OCI-LY7 (cell line): ENCODE results near the gene SPOP. TPM values are rescaled to one million over a fixed set of nuclear protein-coding genes. Genes with fewer than 3 reads are reported as not detected.

Experiments used
- BruUV-seq: library from RNA; stranded (reverse); fragments of 400-500 nt; replicated peaks from 2 replicates; lab custom pipeline; 2021; lab: Mats Ljungman, UMichigan
- CTCF ChIA-PET: fragments of 300-600 bp; sonication (Branson Sonifier 250); formaldehyde crosslinking; loops from one replicate; lab custom pipeline; 2022; ENCODE audit warnings: antibody characterized with exemption; ENCODE audit not compliant: unreplicated experiment; lab: Charles Lee
- POLR2A ChIA-PET: fragments of 300-600 bp; sonication (Branson Sonifier 250); formaldehyde crosslinking; loops from one replicate; lab custom pipeline; 2022; ENCODE audit warnings: antibody characterized with exemption; lab: Charles Lee
- DNase-seq: peaks from one replicate; pipeline ENCODE4 v3.0.0-alpha.2; 2015; ENCODE audit warnings: low spot score
- H2AFZ ChIP-seq: fragments of 200-600 bp; sonication (generic), shearing (Covaris generic); 2 replicates; pipeline ENCODE4 v1.6.1; 2014; ENCODE audit warnings: mild to moderate bottlenecking, antibody characterized with exemption, low read length, moderate library complexity
- H3K27ac ChIP-seq: fragments of 200-600 bp; sonication (generic); 2 replicates; pipeline ENCODE4 v1.5.1; 2014; ENCODE audit warnings: mixed run types, low read depth, mild to moderate bottlenecking, moderate library complexity, low read length, inconsistent platforms; ENCODE audit not compliant: poor library complexity, severe bottlenecking
- H3K36me3 ChIP-seq: fragments of 200-600 bp; sonication (generic); 2 replicates; pipeline ENCODE4 v1.6.1; 2014; ENCODE audit warnings: mild to moderate bottlenecking, antibody characterized with exemption, low read length, moderate library complexity, mixed read lengths; ENCODE audit not compliant: insufficient read depth
- H3K4me1 ChIP-seq: fragments of 200-600 bp; sonication (generic); 2 replicates; pipeline ENCODE4 v1.5.1; 2014; ENCODE audit warnings: mild to moderate bottlenecking, low read length; ENCODE audit not compliant: insufficient read depth, poor library complexity, severe bottlenecking
- H3K4me2 ChIP-seq: fragments of 200-600 bp; sonication (generic); 2 replicates; pipeline ENCODE4 v1.6.1; 2014; ENCODE audit warnings: mild to moderate bottlenecking, low read length
- H3K4me3 ChIP-seq: fragments of 200-600 bp; sonication (generic); 2 replicates; pipeline ENCODE4 v1.5.1; 2014; ENCODE audit warnings: mild to moderate bottlenecking, low read depth, low read length; ENCODE audit not compliant: poor library complexity, severe bottlenecking
- H3K79me2 ChIP-seq: fragments of 200-600 bp; sonication (generic); 2 replicates; pipeline ENCODE4 v1.6.1; 2016; ENCODE audit warnings: low read depth, mild to moderate bottlenecking, low read length, moderate library complexity, mixed read lengths; ENCODE audit not compliant: insufficient read depth
- H3K9me2 ChIP-seq: fragments of 200-600 bp; sonication (generic); 2 replicates; pipeline ENCODE4 v1.6.1; 2016; ENCODE audit warnings: mild to moderate bottlenecking, low read length, mixed read lengths; ENCODE audit not compliant: insufficient read depth
- H3K9me3 ChIP-seq: fragments of 200-600 bp; sonication (generic); 2 replicates; pipeline ENCODE4 v1.6.1; 2014; ENCODE audit warnings: mild to moderate bottlenecking, mixed run types, low read length, mixed read lengths
- H4K20me1 ChIP-seq: fragments of 200-600 bp; sonication (generic); 2 replicates; pipeline ENCODE4 v1.6.1; 2014; ENCODE audit warnings: mild to moderate bottlenecking, antibody characterized with exemption, low read length, moderate library complexity, mixed read lengths; ENCODE audit not compliant: insufficient read depth
- CTCF ChIP-seq: fragments of 200-600 bp; sonication (generic); conservative IDR thresholded peaks from 2 replicates; pipeline ENCODE4 v1.5.1; 2014; ENCODE audit warnings: mild to moderate bottlenecking, antibody characterized with exemption, low read length, moderate library complexity, mixed read lengths
- EZH2phosphoT487 ChIP-seq: fragments of 200-600 bp; sonication (generic); IDR thresholded peaks from 2 replicates; pipeline ENCODE4 v1.6.1; 2018; ENCODE audit warnings: low read depth, borderline replicate concordance, mild to moderate bottlenecking, mixed run types, antibody characterized with exemption, low read length, moderate library complexity, mixed read lengths
- intact Hi-C: fragments of 100-400 bp; cut with micrococcal nuclease; formaldehyde crosslinking; loops from one replicate; pipeline ENCODE4 v1.10.0; 2022; ENCODE audit not compliant: unreplicated experiment
- total RNA-seq, 2 experiments: library from RNA; depleted of rRNA in 1 of 2; stranded (reverse); fragments of >200 nt in 1 of 2; shearing (Covaris generic) in 1 of 2; gene quantifications; 2 replicates each; pipeline ENCODE4 v1.2.3, GENCODE V29; 2014 to 2022

The SPOP gene
- total RNA-seq, 2 experiments from 2014 or later = 37.8 to 69.0 TPM

GRCh38 chr17:49715717-49716279 lies 37.9 kb upstream of the SPOP start:
- Histone ChIP-seq H2AFZ (no peak overlapping the region), H3K9me3 (no peaks in the 10 kb centered on the region), H3K27ac (no peak overlapping the region), H3K36me3 (peaks cover 95% of the 10 kb centered on the region), H3K4me1 (no peaks in the 10 kb centered on the region), H3K9me2 (no peaks in the 10 kb centered on the region), H3K4me2 (no peak overlapping the region), H3K4me3 (no peak overlapping the region), H4K20me1 (no peaks in the 10 kb centered on the region; the same call in 1 of the 2 replicates), H3K79me2 (no peaks in the 10 kb centered on the region)
- ChIA-PET POLR2A (interaction anchor here (1.0 to 1.1 kb wide), 2 partner anchors 32 to 48 kb away, joined by 3 read pairs; partner anchors contain the start of gene FAM117A), CTCF (no interaction called here)
- BruUV-seq = no TSS peak
- no peak for DNase-seq
- intact Hi-C loops = no loop called here
- TF ChIP-seq CTCF = no peak
- TF ChIP-seq EZH2phosphoT487 = no peak

DNA sequence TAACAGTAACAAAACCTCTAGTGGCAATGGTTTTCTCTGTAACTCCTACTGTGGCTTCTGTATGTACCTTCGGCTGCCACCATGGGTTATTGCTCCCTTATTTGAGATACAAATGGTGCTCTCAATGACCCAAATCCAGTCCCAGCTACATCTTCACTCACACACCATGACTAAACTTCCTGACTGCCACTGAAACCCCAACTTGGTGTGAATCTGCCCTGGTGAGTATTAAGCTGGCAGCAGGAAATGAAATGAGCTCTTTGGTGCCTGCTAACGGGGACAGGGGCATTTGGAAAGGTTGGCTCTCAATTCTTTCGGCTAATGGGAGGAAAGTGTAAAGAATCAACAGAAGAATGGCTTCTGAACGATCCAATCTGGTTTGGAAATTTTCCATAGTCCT lies 37.3 kb upstream of the SPOP start:
- intact Hi-C loops = no loop called here
- Histone ChIP-seq H2AFZ (no peak overlapping the region), H4K20me1 (no peaks in the 10 kb centered on the region; the same call in 1 of the 2 replicates), H3K9me2 (no peaks in the 10 kb centered on the region), H3K79me2 (no peaks in the 10 kb centered on the region), H3K9me3 (no peaks in the 10 kb centered on the region), H3K4me3 (no peak overlapping the region), H3K27ac (no peak overlapping the region), H3K4me2 (no peak overlapping the region), H3K36me3 (peaks cover 92% of the 10 kb centered on the region), H3K4me1 (no peaks in the 10 kb centered on the region)
- CTCF ChIA-PET = interaction anchor here (0.7 kb wide), 1 partner anchor 11 kb away, joined by 3 read pairs; no protein-coding TSS in a partner anchor
- BruUV-seq = no TSS peak
- DNase-seq = no peak
- POLR2A ChIA-PET = interaction anchor here (0.8 to 1.1 kb wide), 3 partner anchors 8 to 49 kb away, joined by 3 read pairs; partner anchors contain the start of gene FAM117A
- TF ChIP-seq EZH2phosphoT487 = no peak
- TF ChIP-seq CTCF = no peak
